Measurements from ENCODE around the gene HOXC10. TPM values are rescaled to one million over a fixed set of nuclear protein-coding genes. Genes with fewer than 3 reads are reported as not detected.
A peak's percentile ranks its signal among the peaks of the same experiment; 100 is the strongest.

The HOXC10 gene
- total and polyA plus RNA-seq, 2 donors from 2014 or later: 49.7 to 50.7 TPM

- H3K4me1 ChIP-seq (ENCODE audit: control insufficient read depth in 2 of 3, insufficient read depth in 2 of 3, low read depth in 1 of 3, low read length in 3 of 3): peaks cover 0 to 33% (median 22%) of the 10 kb centered on the region in 3 donors
- no peak for TF ChIP-seq CTCF (IDR thresholded peaks at IDR 0.05; ENCODE audit: borderline replicate concordance, extremely low read depth, insufficient read depth)
- intact Hi-C loops (cut with DNase I): loop anchor here (10.0 kb wide), 1 partner anchor 101 kb away; no protein-coding TSS in a partner anchor
These were observed 49.2 kb downstream of the HOXC10 start for GRCh38 chr12:54033980-54034784.

GRCh38 chr12:54034785-54035310, 49.9 kb downstream of the HOXC10 start:
- FAIRE-seq: no peak
- Histone ChIP-seq H3K27me3 (ENCODE audit: control insufficient read depth, insufficient read depth, low read length) (no peaks in the 10 kb centered on the region), H3K9ac (ENCODE audit: low read length in 3 of 3) (peak overlapping the region in 1 of 3 donors; percentile 4), H3K4me3 (ENCODE audit: low read length in 3 of 3) (no peak overlapping the region), H3K4me1 (ENCODE audit: control insufficient read depth in 2 of 3, insufficient read depth in 2 of 3, low read depth in 1 of 3, low read length in 3 of 3) (peaks cover 5 to 40% (median 25%) of the 10 kb centered on the region in 3 donors), H3K9me3 (ENCODE audit: control insufficient read depth in 2 of 3, insufficient read depth in 1 of 3, low read length in 3 of 3) (no peaks in the 10 kb centered on the region), H3K36me3 (ENCODE audit: control insufficient read depth in 2 of 3, insufficient read depth in 3 of 3, low read length in 3 of 3) (peaks cover 0 to 2% (median 0%) of the 10 kb centered on the region in 3 donors), H3K27ac (ENCODE audit: low read depth in 2 of 2, low read length in 2 of 2) (no peak overlapping the region)
- DNase-seq: peak in 1 of 5 donors; percentile 62
- TF ChIP-seq CTCF (IDR thresholded peaks at IDR 0.05; ENCODE audit: borderline replicate concordance, extremely low read depth, insufficient read depth): no peak
- intact Hi-C loops (cut with DNase I): loop anchor here (10.0 kb wide), 1 partner anchor 100 kb away; no protein-coding TSS in a partner anchor

More at GRCh38 chr12:54033980-54034784, 49.2 kb downstream of the HOXC10 start:
- peaks cover 0 to 4% (median 0%) of the 10 kb centered on the region in 3 donors for H3K36me3 ChIP-seq (ENCODE audit: control insufficient read depth in 2 of 3, insufficient read depth in 3 of 3, low read length in 3 of 3)
- H3K27ac ChIP-seq (ENCODE audit: low read depth in 2 of 2, low read length in 2 of 2): no peak overlapping the region
- DNase-seq: peak in 3 of 5 donors; percentile 71 to 83 (median 77)
- H3K4me3 ChIP-seq (ENCODE audit: low read length in 3 of 3): no peak overlapping the region
- no peaks in the 10 kb centered on the region for H3K9me3 ChIP-seq (ENCODE audit: control insufficient read depth in 2 of 3, insufficient read depth in 1 of 3, low read length in 3 of 3)
- H3K9ac ChIP-seq (ENCODE audit: low read length in 3 of 3): no peak overlapping the region
- no peaks in the 10 kb centered on the region for H3K27me3 ChIP-seq (ENCODE audit: control insufficient read depth, insufficient read depth, low read length)
- FAIRE-seq: no peak

GRCh38 chr12:54035568-54036264, 50.8 kb downstream of the HOXC10 start:
- no peak for TF ChIP-seq CTCF (IDR thresholded peaks at IDR 0.05; ENCODE audit: borderline replicate concordance, extremely low read depth, insufficient read depth)
- Histone ChIP-seq H3K9me3 (ENCODE audit: control insufficient read depth in 2 of 3, insufficient read depth in 1 of 3, low read length in 3 of 3) (no peaks in the 10 kb centered on the region), H3K4me3 (ENCODE audit: low read length in 3 of 3) (no peak overlapping the region), H3K27ac (ENCODE audit: low read depth in 2 of 2, low read length in 2 of 2) (peak overlapping the region; percentile 9 to 11), H3K4me1 (ENCODE audit: control insufficient read depth in 2 of 3, insufficient read depth in 2 of 3, low read depth in 1 of 3, low read length in 3 of 3) (peaks cover 5 to 45% (median 31%) of the 10 kb centered on the region in 3 donors), H3K27me3 (ENCODE audit: control insufficient read depth, insufficient read depth, low read length) (no peaks in the 10 kb centered on the region), H3K9ac (ENCODE audit: low read length in 3 of 3) (peak overlapping the region in 1 of 3 donors; percentile 47), H3K36me3 (ENCODE audit: control insufficient read depth in 2 of 3, insufficient read depth in 3 of 3, low read length in 3 of 3) (no peaks in the 10 kb centered on the region)
- FAIRE-seq (no peak), DNase-seq (peak in 4 of 5 donors; percentile 68 to 87 (median 78))
- intact Hi-C loops (cut with DNase I): loop anchor here (10.0 kb wide), 1 partner anchor 99 kb away; no protein-coding TSS in a partner anchor

Data from kidney (tissue), 14 donors.